Astrocyte (in vitro differentiated cells and primary cell): ENCODE measurements around the gene APOA4. TPM values are rescaled to one million over a fixed set of nuclear protein-coding genes. Genes with fewer than 3 reads are reported as not detected.

ENCODE experiments used
- DNase-seq: peaks from one replicate; pipeline ENCODE4 v3.0.0-alpha.2; 2010; ENCODE audit warnings: low read depth
- FAIRE-seq: peaks from 2 replicates; lab custom pipeline; 2011; peaks lifted over from hg19 to GRCh38; lab: Jason Lieb, UNC
- H2AFZ ChIP-seq: 2 replicates; pipeline ENCODE4 v1.6.0; 2012; ENCODE audit warnings: low read depth, low read length, inconsistent platforms
- H3K27ac ChIP-seq: 2 replicates; pipeline ENCODE4 v1.5.1; 2011; ENCODE audit warnings: low read depth, low read length, inconsistent platforms
- H3K27me3 ChIP-seq: 2 replicates; pipeline ENCODE4 v1.6.0; 2011; ENCODE audit warnings: low read length, inconsistent platforms; ENCODE audit not compliant: insufficient read depth
- H3K36me3 ChIP-seq: 2 replicates; pipeline ENCODE4 v1.5.1; 2011; ENCODE audit warnings: low read length, inconsistent platforms; ENCODE audit not compliant: insufficient read depth
- H3K4me1 ChIP-seq: 2 replicates; pipeline ENCODE4 v1.5.1; 2011; ENCODE audit warnings: low read length, inconsistent platforms; ENCODE audit not compliant: insufficient read depth
- H3K4me2 ChIP-seq: 2 replicates; pipeline ENCODE4 v1.6.0; 2012; ENCODE audit warnings: low read length, inconsistent platforms
- H3K4me3 ChIP-seq: 2 replicates; pipeline ENCODE4 v1.5.1; 2011; ENCODE audit warnings: low read depth, mild to moderate bottlenecking, low read length, inconsistent platforms; ENCODE audit not compliant: insufficient read depth
- H3K79me2 ChIP-seq: 2 replicates; pipeline ENCODE4 v1.6.0; 2012; ENCODE audit warnings: mild to moderate bottlenecking, low read length, inconsistent platforms; ENCODE audit not compliant: insufficient read depth
- H3K9ac ChIP-seq: 2 replicates; pipeline ENCODE4 v1.6.0; 2012; ENCODE audit warnings: mild to moderate bottlenecking, low read length, inconsistent platforms
- H3K9me3 ChIP-seq: 2 replicates; pipeline ENCODE4 v1.5.1; 2012; ENCODE audit warnings: low read depth, mild to moderate bottlenecking, low read length, inconsistent platforms; ENCODE audit not compliant: insufficient read depth
- H4K20me1 ChIP-seq: 2 replicates; pipeline ENCODE4 v1.6.0; 2012; ENCODE audit warnings: low read length, inconsistent platforms; ENCODE audit not compliant: insufficient read depth
- H3K27ac Mint-ChIP-seq: one replicate; pipeline ENCODE4 v1.8.0; 2021; ENCODE audit warnings: mild to moderate bottlenecking, mixed read lengths; ENCODE audit not compliant: unreplicated experiment
- H3K27me3 Mint-ChIP-seq: one replicate; pipeline ENCODE4 v1.8.0; 2021; ENCODE audit warnings: low read depth, mixed read lengths; ENCODE audit not compliant: unreplicated experiment
- H3K36me3 Mint-ChIP-seq: one replicate; pipeline ENCODE4 v1.8.0; 2021; ENCODE audit warnings: low read depth, mixed read lengths; ENCODE audit not compliant: unreplicated experiment
- H3K4me1 Mint-ChIP-seq: one replicate; pipeline ENCODE4 v1.8.0; 2021; ENCODE audit warnings: low read depth, mixed read lengths; ENCODE audit not compliant: unreplicated experiment
- H3K4me3 Mint-ChIP-seq: one replicate; pipeline ENCODE4 v1.8.0; 2021; ENCODE audit warnings: mild to moderate bottlenecking, moderate library complexity, mixed read lengths; ENCODE audit not compliant: unreplicated experiment
- H3K9me3 Mint-ChIP-seq: one replicate; pipeline ENCODE4 v1.8.0; 2021; ENCODE audit warnings: mild to moderate bottlenecking, mixed read lengths; ENCODE audit not compliant: unreplicated experiment
- CTCF ChIP-seq: IDR thresholded peaks from 2 replicates; pipeline ENCODE4 v1.5.1; 2011; ENCODE audit warnings: low read depth, mild to moderate bottlenecking, inconsistent platforms, low read length, moderate library complexity; ENCODE audit not compliant: insufficient read depth
- EZH2 ChIP-seq: IDR thresholded peaks from 2 replicates; pipeline ENCODE4 v1.6.1; 2012; ENCODE audit warnings: mild to moderate bottlenecking, low read length, inconsistent platforms; ENCODE audit not compliant: insufficient read depth
- total RNA-seq: library from RNA; stranded (reverse); gene quantifications from 2 replicates; pipeline ENCODE4 v1.2.1, GENCODE V29; 2021

The APOA4 gene
- total RNA-seq, 1 donor from 2014 or later = not detected

- no peak overlapping the region for H3K4me2 ChIP-seq
- Mint-ChIP-seq H3K27me3 (no peaks in the 10 kb centered on the region), H3K27ac (no peak overlapping the region), H3K36me3 (no peaks in the 10 kb centered on the region), H3K4me3 (no peak overlapping the region), H3K9me3 (no peaks in the 10 kb centered on the region), H3K4me1 (peaks cover 6% of the 10 kb centered on the region)
- H3K4me1 ChIP-seq = peaks cover 10% of the 10 kb centered on the region
- H3K27me3 ChIP-seq = peaks cover 2% of the 10 kb centered on the region
- TF ChIP-seq EZH2 = no peak
- no peak for TF ChIP-seq CTCF
- no peak for FAIRE-seq
- H3K4me3 ChIP-seq = no peak overlapping the region
- no peak overlapping the region for H2AFZ ChIP-seq
- no peaks in the 10 kb centered on the region for H3K36me3 ChIP-seq
- H3K9me3 ChIP-seq = no peaks in the 10 kb centered on the region
- H4K20me1 ChIP-seq = no peaks in the 10 kb centered on the region
- no peaks in the 10 kb centered on the region for H3K79me2 ChIP-seq
- no peak overlapping the region for H3K27ac ChIP-seq
- H3K9ac ChIP-seq = no peak overlapping the region
- DNase-seq = no peak
Measured at GRCh38 chr11:116796548-116796947, 26.6 kb downstream of the APOA4 start.

- FAIRE-seq = no peak
- Histone ChIP-seq H3K27me3 (no peaks in the 10 kb centered on the region), H3K9ac (no peak overlapping the region), H4K20me1 (no peaks in the 10 kb centered on the region), H2AFZ (no peak overlapping the region), H3K79me2 (no peaks in the 10 kb centered on the region), H3K4me3 (no peak overlapping the region), H3K4me1 (peaks cover 16% of the 10 kb centered on the region), H3K27ac (no peak overlapping the region), H3K4me2 (no peak overlapping the region), H3K36me3 (no peaks in the 10 kb centered on the region), H3K9me3 (no peaks in the 10 kb centered on the region)
- peaks cover 6% of the 10 kb centered on the region for H3K4me1 Mint-ChIP-seq
- H3K36me3 Mint-ChIP-seq = no peaks in the 10 kb centered on the region
- no peaks in the 10 kb centered on the region for H3K9me3 Mint-ChIP-seq
- DNase-seq = no peak
- no peak overlapping the region for H3K4me3 Mint-ChIP-seq
- no peak overlapping the region for H3K27ac Mint-ChIP-seq
- TF ChIP-seq EZH2 = no peak
- TF ChIP-seq CTCF = no peak
- peaks cover 7% of the 10 kb centered on the region for H3K27me3 Mint-ChIP-seq
Measured at GRCh38 chr11:116794851-116795250, 28.3 kb downstream of the APOA4 start.

- no peak overlapping the region for H3K4me2 ChIP-seq
- H3K9me3 ChIP-seq = no peaks in the 10 kb centered on the region
- no peak overlapping the region for H3K9ac ChIP-seq
- H4K20me1 ChIP-seq = no peaks in the 10 kb centered on the region
- no peaks in the 10 kb centered on the region for H3K27me3 ChIP-seq
- H3K4me1 Mint-ChIP-seq = peaks cover 9% of the 10 kb centered on the region
- DNase-seq = no peak
- no peaks in the 10 kb centered on the region for H3K9me3 Mint-ChIP-seq
- peaks cover 16% of the 10 kb centered on the region for H3K4me1 ChIP-seq
- H2AFZ ChIP-seq = no peak overlapping the region
- H3K36me3 ChIP-seq = no peaks in the 10 kb centered on the region
- no peak overlapping the region for H3K4me3 ChIP-seq
- TF ChIP-seq EZH2 = no peak
- TF ChIP-seq CTCF = no peak
- H3K27ac Mint-ChIP-seq = no peak overlapping the region
- H3K79me2 ChIP-seq = no peaks in the 10 kb centered on the region
- no peak overlapping the region for H3K27ac ChIP-seq
- H3K27me3 Mint-ChIP-seq = peaks cover 13% of the 10 kb centered on the region
- H3K36me3 Mint-ChIP-seq = no peaks in the 10 kb centered on the region
- FAIRE-seq = no peak
- no peak overlapping the region for H3K4me3 Mint-ChIP-seq
Measured at GRCh38 chr11:116793772-116794097, 29.4 kb downstream of the APOA4 start.
